HCT116 (cell line): ENCODE measurements around the gene ADD1.

ENCODE experiments used
- CTCF ChIP-seq, 3 experiments: fragments of 200-600 bp in 1 of 3; sonication (generic) in 1 of 3; IDR thresholded peaks in 2 of 3; conservative IDR thresholded peaks in 1 of 3; 2 replicates each; pipeline ENCODE4 v1.5.1; 2012 to 2017; ENCODE audit warnings: low read depth in 2 of 3, low read length in 2 of 3, antibody characterized with exemption in 1 of 3, borderline replicate concordance in 1 of 3, control low read depth in 1 of 3, mild to moderate bottlenecking in 1 of 3, mixed read lengths in 1 of 3, mixed run types in 1 of 3, moderate library complexity in 1 of 3; ENCODE audit not compliant: insufficient read depth in 1 of 3
- EGR1 ChIP-seq: IDR thresholded peaks from 2 replicates; pipeline ENCODE4 v1.6.1; 2012; ENCODE audit warnings: low read depth
- POLR2A ChIP-seq: IDR thresholded peaks from 2 replicates; pipeline ENCODE4 v1.7.0; 2011; ENCODE audit warnings: borderline replicate concordance; ENCODE audit not compliant: insufficient read depth, insufficient read length; ENCODE audit errors: extremely low read depth
- SP1 ChIP-seq: IDR thresholded peaks from 2 replicates; pipeline ENCODE4 v1.6.1; 2012; ENCODE audit warnings: low read depth

GRCh38 chr4:2866160-2866861 is 22.7 kb downstream of the ADD1 start:
- TF ChIP-seq CTCF (IDR thresholded peaks at IDR 0.05 in 2 of 3, conservative IDR thresholded peaks at IDR 0.05 in 1 of 3; ENCODE audit: borderline replicate concordance in 1 of 3, insufficient read depth in 1 of 3, low read depth in 2 of 3, low read length in 2 of 3) (no peak), POLR2A (no peak), EGR1 (no peak), SP1 (no peak)
